Memory B cell (primary cell): ENCODE results near the gene WNT3.
"Not testable (repeated sequence)": the region's sequence is repeated elsewhere in the genome, so short reads cannot be mapped to it uniquely, and the experiment has no call there.

ENCODE experiments used
- ATAC-seq: fragments of 150-1000 bp; cut with Tn5 transposase; 2 replicates; pipeline ENCODE4 v1.10.0; 2021; ENCODE audit warnings: low read depth, mild to moderate bottlenecking, moderate library complexity
- DNase-seq, 2 donors: peaks; one replicate each; pipeline ENCODE4 v3.0.0; 2022; ENCODE audit warnings: low spot score in 2 of 2
- H3K27ac Mint-ChIP-seq: one replicate; pipeline ENCODE4 v1.8.0; 2022; ENCODE audit warnings: mild to moderate bottlenecking, moderate library complexity, mixed read lengths
- H3K27me3 Mint-ChIP-seq: one replicate; pipeline ENCODE4 v1.8.0; 2022; ENCODE audit warnings: mixed read lengths
- H3K36me3 Mint-ChIP-seq: one replicate; pipeline ENCODE4 v1.8.0; 2022; ENCODE audit warnings: mild to moderate bottlenecking, mixed read lengths
- H3K4me1 Mint-ChIP-seq: one replicate; pipeline ENCODE4 v1.8.0; 2022; ENCODE audit warnings: mixed read lengths
- H3K4me3 Mint-ChIP-seq: one replicate; pipeline ENCODE4 v1.8.0; 2022; ENCODE audit warnings: mild to moderate bottlenecking, moderate library complexity, mixed read lengths
- H3K9me3 Mint-ChIP-seq: one replicate; pipeline ENCODE4 v1.8.0; 2022; ENCODE audit warnings: mixed read lengths

The WNT3 gene

DNA sequence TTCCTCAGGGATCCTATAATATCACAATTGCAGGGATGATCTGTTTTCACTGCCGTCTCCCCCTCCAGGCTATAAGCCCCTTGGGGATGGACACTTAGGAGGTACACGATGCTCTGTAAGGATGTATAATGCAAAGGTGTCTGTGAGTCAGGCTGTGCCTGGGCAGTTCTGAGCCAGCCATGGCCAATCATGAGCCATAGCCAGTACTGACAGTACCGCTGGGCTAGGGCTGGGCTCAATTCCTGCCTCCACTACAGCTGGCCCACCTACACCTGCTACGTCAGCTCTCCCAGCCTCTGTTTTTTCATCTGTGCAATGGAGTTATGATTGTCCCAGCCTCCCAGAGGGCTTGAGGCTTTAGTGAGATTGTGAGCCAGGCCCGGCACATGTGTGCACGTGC, 30.0 kb upstream of the WNT3 start:
- Mint-ChIP-seq H3K9me3 (no peaks in the 10 kb centered on the region), H3K4me3 (no peak overlapping the region), H3K4me1 (peaks cover 13% of the 10 kb centered on the region), H3K27ac (no peak overlapping the region), H3K36me3 (peaks cover 2% of the 10 kb centered on the region), H3K27me3 (peaks cover 54% of the 10 kb centered on the region)
- DNase-seq, result no peak
- no peak for ATAC-seq

DNA sequence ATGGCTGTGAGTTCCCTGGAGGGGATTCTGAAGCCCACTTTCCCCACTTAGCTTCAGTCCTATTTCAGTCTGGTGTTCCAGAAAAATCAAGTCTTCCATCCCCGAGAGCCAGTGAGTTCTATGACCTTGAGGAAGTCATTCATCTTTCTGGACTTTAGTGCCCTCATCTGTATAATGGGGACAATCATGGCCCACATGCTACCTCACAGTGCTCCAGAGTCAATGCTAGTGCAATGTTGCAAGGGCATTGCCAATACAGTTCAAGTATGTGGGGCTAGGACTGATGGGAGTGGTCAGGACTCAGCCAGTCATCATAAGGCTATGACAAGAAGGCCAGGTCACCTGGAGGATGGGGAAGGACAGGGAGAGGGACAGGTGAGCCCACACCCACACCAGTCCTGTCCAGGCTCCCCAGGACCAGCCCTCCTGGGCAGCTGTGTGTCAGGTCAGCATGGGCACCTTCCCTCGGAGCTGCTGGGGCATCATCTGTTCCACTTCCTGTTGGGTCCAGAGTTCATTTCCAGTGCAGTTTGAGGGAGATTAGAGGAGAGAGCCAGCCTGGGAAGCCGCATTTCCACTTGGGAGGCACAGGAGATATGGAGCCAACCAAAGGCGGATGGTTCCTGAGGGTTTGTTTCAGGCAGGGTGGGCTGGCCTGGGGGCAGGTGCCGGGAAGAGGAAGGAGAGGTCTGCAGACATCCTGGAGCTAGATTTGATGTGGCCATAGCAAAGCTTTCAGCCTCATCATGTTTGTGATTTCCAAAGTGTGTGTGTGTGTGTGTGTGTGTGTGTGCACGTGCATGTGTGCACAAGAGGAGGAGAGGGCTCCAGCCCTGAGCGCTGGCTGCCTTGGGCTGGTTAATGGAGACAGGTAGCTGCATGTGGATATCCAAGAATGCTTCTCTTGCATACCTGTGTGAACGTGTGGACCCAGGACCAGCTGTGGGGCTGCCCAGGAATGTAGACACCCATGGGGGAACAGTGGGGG, 29.0 kb upstream of the WNT3 start:
- ATAC-seq (no peak), DNase-seq (no peak)
- peaks cover 56% of the 10 kb centered on the region for H3K27me3 Mint-ChIP-seq

DNA sequence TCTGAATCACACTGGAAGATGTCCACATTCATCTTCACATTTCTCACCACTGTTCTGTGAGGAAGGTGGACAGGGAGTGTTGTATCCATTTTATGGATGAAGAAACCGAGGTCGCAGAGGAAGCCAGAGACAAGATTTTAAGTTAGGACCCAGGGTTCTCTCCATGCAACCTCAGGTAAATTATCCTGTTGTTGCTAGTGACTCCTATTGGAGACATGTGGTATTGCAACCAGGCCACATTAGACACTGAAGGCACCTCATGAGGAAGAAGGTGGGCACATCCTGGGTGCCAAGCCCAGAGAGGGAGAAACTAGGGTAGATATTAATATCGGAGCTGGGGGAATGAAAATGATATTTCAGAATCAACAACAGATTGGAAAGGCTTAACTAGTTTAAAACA, 24.3 kb upstream of the WNT3 start:
- H3K4me3 Mint-ChIP-seq, result no peak overlapping the region
- ATAC-seq, result no peak
- DNase-seq, result no peak
- H3K4me1 Mint-ChIP-seq, result peaks cover 5% of the 10 kb centered on the region
- H3K36me3 Mint-ChIP-seq, result peaks cover 5% of the 10 kb centered on the region
- H3K27ac Mint-ChIP-seq, result no peak overlapping the region
- H3K9me3 Mint-ChIP-seq, result peaks cover 9% of the 10 kb centered on the region
- H3K27me3 Mint-ChIP-seq, result peaks cover 47% of the 10 kb centered on the region

More for the DNA sequence above, 29.0 kb upstream of the WNT3 start:
- Mint-ChIP-seq H3K4me3 (no peak overlapping the region), H3K4me1 (peaks cover 13% of the 10 kb centered on the region), H3K9me3 (peaks cover 6% of the 10 kb centered on the region), H3K27ac (no peak overlapping the region), H3K36me3 (peaks cover 5% of the 10 kb centered on the region)

DNA sequence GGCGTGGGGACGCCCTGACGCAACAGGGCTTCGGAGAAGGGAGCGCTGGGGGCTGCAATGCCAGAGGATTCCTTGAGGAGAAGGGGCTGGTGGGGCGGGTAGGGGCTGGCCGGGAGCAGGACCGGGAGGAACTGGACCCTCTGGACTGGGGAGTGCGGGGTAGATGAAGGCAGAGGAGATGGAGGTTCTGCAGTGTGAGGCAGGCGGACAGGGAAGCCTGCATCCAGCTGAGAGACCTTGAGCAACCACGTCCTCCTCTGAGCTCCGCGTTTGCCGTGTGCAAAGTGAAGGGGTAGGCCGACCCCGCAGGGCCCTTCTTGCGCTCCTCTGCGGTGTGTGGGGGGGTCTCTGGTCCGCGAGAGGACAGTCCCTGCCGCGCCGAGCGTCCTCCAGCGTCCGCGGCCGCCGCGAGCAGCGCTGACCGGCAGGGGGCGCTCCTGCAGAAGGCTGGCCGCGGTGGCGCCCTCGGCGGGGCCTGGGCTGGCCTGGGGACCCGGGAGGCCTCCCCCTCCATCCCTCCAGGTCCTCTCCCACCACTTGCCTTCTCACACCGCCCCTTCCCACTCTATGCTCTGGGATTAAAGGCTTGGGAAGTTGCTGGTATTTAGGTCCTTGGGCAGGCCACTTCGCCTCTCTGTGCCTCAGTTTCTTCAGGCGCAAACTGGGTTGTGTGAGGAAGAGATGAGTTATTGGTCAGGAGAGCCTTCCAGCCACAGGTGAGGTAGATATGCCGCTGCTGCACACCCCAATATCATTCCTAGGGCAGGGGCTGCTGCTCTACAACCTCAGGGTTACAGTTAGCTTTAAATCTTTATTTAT, 23.3 kb upstream of the WNT3 start:
- no peak overlapping the region for H3K27ac Mint-ChIP-seq
- DNase-seq, result no peak
- peaks cover 5% of the 10 kb centered on the region for H3K4me1 Mint-ChIP-seq

DNA sequence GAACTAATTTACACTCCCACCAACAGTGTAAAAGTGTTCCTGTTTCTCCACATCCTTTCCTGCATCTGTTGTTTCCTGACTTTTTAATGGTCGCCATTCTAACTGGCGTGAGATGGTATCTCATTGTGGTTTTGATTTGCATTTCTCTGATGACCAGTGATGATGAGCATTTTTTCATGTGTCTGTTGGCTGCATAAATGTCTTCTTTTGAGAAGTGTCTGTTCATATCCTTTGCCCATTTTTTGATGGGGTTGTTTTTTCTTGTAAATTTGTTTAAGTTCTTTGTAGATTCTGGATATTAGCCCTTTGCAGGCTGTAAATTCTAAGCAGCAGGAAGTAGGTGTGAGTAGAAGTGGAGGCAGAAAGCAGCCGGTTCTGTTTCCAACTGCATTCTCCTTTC, 22.1 kb upstream of the WNT3 start:
- not testable (repeated sequence) for H3K9me3 Mint-ChIP-seq, H3K4me3 Mint-ChIP-seq, DNase-seq, H3K36me3 Mint-ChIP-seq, H3K27ac Mint-ChIP-seq, ATAC-seq
- peaks cover 39% of the 10 kb centered on the region for H3K27me3 Mint-ChIP-seq
- H3K4me1 Mint-ChIP-seq, result peaks cover 12% of the 10 kb centered on the region

More for the DNA sequence above, 23.3 kb upstream of the WNT3 start:
- no peak overlapping the region for H3K4me3 Mint-ChIP-seq
- peaks cover 9% of the 10 kb centered on the region for H3K9me3 Mint-ChIP-seq
- peaks cover 5% of the 10 kb centered on the region for H3K36me3 Mint-ChIP-seq
- ATAC-seq, result no peak
- peaks cover 39% of the 10 kb centered on the region for H3K27me3 Mint-ChIP-seq

DNA sequence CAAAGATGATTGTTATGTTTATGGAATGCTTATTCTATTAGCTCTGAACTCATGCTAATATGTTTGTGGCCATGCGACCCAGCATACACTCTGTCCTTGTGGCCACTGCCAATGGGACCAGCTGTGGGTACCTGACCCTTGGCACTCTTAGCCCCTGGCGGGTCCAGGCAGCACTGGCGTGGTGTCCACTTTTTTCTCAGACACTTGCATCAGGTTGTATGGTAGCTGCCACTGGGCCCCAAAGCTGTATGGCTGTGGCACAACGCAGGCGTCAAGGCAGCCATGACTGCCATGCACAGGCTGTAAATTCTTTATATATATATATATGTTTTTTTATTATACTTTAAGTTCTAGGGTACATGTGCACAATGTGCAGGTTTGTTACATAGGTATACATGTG, 20.7 kb upstream of the WNT3 start:
- Mint-ChIP-seq H3K4me3 (no peak overlapping the region), H3K36me3 (peaks cover 5% of the 10 kb centered on the region), H3K9me3 (peaks cover 9% of the 10 kb centered on the region), H3K4me1 (peaks cover 10% of the 10 kb centered on the region), H3K27me3 (peaks cover 35% of the 10 kb centered on the region), H3K27ac (no peak overlapping the region)
- DNase-seq, result no peak
- no peak for ATAC-seq

DNA sequence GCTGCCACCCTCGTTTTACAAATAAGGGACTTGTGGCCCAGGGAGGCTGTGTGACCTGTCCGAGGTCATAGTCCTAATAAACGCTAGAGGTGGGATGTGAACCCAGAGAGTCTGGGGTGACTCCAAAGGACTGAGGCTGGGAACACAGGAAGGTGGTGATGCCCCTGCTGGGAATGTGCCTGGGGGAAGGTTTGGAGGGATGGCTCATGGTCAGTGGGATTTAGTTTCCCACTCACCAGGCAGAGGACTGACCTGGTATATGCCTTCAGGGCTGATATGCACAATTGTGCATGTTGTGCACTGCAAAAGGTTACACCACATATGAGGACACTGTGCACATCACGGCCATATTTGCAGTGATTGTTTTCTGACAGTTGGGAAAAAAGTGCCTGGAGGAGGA, 19.0 kb upstream of the WNT3 start:
- Mint-ChIP-seq H3K4me3 (no peak overlapping the region), H3K36me3 (no peaks in the 10 kb centered on the region), H3K9me3 (peaks cover 3% of the 10 kb centered on the region), H3K27ac (no peak overlapping the region), H3K27me3 (peaks cover 25% of the 10 kb centered on the region), H3K4me1 (peaks cover 10% of the 10 kb centered on the region)
- ATAC-seq, result no peak
- DNase-seq, result no peak

DNA sequence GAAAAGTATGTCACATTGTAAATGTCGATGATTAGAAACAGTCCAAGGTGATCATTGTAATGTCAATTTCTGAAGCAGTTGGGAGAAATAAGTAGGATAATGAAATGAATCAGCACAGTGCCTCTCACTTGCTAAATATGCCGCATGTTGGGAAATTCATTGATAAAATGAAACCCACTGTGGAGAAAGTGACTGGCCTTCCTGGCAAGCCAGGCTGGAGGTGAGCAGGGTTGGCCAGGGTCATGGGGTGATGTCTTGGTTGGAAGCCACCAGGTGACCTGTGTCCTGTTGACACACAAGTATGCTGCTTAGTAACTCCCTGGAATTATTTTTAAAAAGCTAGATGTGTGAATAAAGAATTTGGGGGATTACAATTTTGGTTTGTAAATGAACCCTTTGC, 18.0 kb upstream of the WNT3 start:
- no peaks in the 10 kb centered on the region for H3K36me3 Mint-ChIP-seq
- peak overlapping the region; percentile 87 for H3K27ac Mint-ChIP-seq
- H3K27me3 Mint-ChIP-seq, result peaks cover 21% of the 10 kb centered on the region
- peaks cover 3% of the 10 kb centered on the region for H3K9me3 Mint-ChIP-seq
- peaks cover 10% of the 10 kb centered on the region for H3K4me1 Mint-ChIP-seq
- H3K4me3 Mint-ChIP-seq, result no peak overlapping the region
- no peak for ATAC-seq
- DNase-seq, result no peak

DNA sequence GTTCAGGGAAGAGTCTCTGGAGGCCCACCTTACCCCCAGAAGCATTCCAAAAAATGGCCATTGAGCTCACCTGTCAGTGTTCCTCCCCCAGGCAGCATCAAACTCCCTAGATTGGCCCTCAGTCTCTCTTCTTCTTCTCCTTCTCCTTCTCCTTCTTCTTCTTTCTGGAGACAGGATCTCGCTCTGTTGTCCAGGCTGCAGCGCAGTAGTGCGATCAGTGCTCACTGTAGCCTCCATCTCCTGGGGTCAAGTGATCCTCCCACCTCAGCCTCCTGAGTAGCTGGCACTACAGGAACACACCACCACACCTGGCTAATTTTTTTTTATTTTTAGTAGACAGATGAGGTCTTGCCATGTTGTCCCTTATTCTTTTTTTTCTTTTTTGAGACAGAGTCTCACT, 16.4 kb upstream of the WNT3 start:
- no peak overlapping the region for H3K4me3 Mint-ChIP-seq
- H3K9me3 Mint-ChIP-seq, result peaks cover 1% of the 10 kb centered on the region

DNA sequence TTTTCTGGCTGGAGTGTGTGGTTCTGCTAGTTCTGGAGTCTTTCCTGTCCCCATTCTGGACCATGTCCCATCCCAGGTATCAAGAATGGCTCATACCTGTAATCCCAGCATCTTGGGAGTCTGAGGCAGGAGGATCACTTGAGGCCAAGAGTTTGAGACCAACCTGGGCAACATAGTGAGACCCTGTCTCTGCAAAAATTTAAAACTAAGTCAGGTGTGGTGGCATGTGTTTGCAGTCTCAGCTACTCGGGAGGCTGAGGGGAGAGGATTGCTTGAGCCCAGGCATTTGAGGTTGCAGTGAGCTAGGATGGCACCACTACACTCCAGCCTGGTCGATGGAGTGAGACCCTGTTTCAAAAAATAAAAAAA, 15.3 kb upstream of the WNT3 start:
- DNase-seq (no peak), ATAC-seq (no peak)
- H3K36me3 Mint-ChIP-seq, result no peaks in the 10 kb centered on the region
- no peak overlapping the region for H3K27ac Mint-ChIP-seq
- H3K4me1 Mint-ChIP-seq, result peaks cover 7% of the 10 kb centered on the region
- no peaks in the 10 kb centered on the region for H3K9me3 Mint-ChIP-seq
- no peak overlapping the region for H3K4me3 Mint-ChIP-seq
- H3K27me3 Mint-ChIP-seq, result peaks cover 5% of the 10 kb centered on the region

More for the DNA sequence above, 16.4 kb upstream of the WNT3 start:
- Mint-ChIP-seq H3K36me3 (no peaks in the 10 kb centered on the region), H3K4me1 (peaks cover 7% of the 10 kb centered on the region), H3K27ac (no peak overlapping the region), H3K27me3 (peaks cover 10% of the 10 kb centered on the region)
- no peak for DNase-seq
- ATAC-seq, result no peak

DNA sequence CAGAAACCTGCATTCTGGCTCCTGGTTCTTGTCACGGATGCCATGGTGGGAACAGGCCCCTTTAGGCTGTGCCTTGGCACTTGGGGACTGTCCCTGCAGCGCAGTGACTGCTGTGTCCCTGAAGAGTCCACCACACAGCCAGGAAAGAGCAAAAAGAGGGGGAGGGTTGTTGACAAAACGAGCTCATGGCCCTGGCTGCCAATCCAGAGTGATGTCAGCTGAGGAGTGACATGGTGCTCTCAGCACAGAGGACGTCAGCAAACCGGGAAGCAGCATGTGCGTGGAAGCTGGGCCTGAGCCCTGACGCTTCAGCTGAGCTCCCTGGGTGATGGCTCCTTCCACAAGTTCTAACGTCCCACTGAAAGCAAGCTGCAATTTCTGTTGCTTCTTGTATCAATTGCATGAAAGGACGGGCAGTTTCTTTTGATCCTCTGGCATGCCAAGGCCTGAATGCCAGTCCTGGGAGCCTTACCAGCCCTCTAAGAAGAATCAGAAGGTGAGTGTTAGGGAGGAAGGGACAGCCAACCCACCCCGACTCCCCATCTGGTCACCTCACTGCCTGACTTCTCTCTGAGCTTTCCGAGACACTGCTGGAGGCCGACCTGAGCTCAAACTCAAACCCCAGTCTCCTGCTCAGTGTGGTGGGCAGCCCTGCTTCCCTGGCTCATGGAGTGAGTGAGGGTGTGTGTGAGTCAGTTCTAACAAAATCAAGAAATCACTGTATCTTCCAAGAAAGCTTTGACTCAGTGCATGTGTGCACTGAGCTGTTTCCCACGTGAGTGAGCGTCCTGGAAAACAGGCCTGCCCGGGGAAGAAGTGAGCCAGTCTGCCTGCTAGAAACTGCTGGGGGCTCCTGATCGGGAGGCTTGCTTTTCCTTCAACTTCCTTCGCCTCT, 14.7 kb upstream of the WNT3 start:
- Mint-ChIP-seq H3K36me3 (no peaks in the 10 kb centered on the region), H3K9me3 (no peaks in the 10 kb centered on the region), H3K27me3 (peaks cover 7% of the 10 kb centered on the region), H3K4me1 (peaks cover 7% of the 10 kb centered on the region), H3K4me3 (no peak overlapping the region), H3K27ac (no peak overlapping the region)
- DNase-seq (no peak), ATAC-seq (no peak)

DNA sequence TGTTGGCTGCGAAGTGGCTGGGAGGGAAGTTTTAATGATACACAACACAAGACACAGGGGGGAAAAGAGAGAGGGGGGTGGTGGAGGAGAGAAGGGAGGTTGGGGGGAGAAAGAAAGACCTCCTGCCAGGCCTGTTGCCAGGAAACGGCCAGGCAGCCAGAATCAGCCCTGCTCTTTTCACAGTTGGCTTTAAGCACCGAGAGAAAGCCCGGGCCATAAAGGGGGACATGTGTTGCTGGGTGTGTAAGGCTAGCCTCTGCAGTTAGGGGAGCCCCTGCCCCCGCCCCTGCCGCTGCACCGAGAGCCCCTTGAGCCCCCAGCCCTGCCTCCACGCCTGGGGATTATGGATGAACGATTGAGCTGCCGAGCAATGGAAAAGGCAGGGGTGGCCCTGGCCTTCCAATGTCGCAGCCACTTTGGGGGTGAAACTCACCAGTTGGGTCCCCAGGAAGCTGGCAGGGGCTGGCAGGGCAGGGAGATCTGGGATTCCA, 13.9 kb upstream of the WNT3 start:
- Mint-ChIP-seq H3K4me3 (no peak overlapping the region), H3K9me3 (no peaks in the 10 kb centered on the region), H3K4me1 (peaks cover 7% of the 10 kb centered on the region), H3K36me3 (no peaks in the 10 kb centered on the region), H3K27me3 (peaks cover 6% of the 10 kb centered on the region), H3K27ac (no peak overlapping the region)
- ATAC-seq (no peak), DNase-seq (no peak)

DNA sequence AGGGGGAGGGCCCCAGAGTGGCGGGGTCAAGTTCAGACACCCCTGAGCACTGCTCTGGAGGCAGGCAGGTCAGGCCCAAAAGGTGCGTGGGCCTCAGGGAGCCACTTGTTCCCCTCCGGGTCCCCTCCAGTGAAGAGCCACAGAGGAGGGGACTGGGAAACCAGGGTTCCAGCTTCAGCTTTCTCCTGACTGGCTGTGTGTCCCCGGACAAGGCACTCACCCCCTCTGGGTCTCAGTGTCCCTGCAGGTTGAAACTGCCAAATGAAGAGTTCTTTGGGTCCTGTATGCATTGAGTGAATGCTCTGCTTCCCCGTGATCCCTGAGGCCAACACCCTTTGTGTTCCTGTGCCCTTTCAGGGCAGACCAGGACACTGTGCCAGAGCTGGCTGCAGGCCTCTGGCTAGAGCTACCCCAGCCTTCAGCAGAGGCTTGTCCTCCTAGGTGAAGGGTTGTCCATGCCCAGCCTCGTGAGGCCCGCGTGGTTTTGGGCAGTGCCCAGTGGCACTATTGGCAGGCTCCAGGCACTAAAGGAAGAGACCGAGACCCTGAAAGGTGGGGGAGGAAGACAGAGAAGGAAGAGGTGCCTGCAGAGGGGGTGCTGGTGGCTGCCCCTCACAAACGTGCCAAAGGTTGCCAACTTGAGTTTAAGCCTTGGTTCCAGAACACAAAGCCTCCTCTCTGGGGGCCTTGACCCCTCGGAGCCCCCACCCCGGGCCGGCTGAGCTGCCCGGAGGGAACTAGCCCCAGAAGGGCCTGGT, 13.3 kb upstream of the WNT3 start:
- no peak for DNase-seq
- no peak for ATAC-seq
- peaks cover 7% of the 10 kb centered on the region for H3K4me1 Mint-ChIP-seq
- H3K36me3 Mint-ChIP-seq, result no peaks in the 10 kb centered on the region
- no peak overlapping the region for H3K27ac Mint-ChIP-seq
- no peaks in the 10 kb centered on the region for H3K9me3 Mint-ChIP-seq
- no peak overlapping the region for H3K4me3 Mint-ChIP-seq
- peaks cover 4% of the 10 kb centered on the region for H3K27me3 Mint-ChIP-seq
